Activated CD4-positive, CD25-positive, alpha-beta regulatory T cell treated with anti-CD3 and anti-CD28 coated beads, Interleukin-2, amount 50 U/mL, for 72 hours (primary cell): ENCODE measurements around the gene RSPO3.

Source experiments
- DNase-seq: peaks from one replicate; pipeline ENCODE4 v3.0.0; 2021

RSPO3 gene

GRCh38 chr6:127114214-127114760 is 4.2 kb upstream of the RSPO3 start:
- no peak for DNase-seq

GRCh38 chr6:127115084-127115655 is 3.3 kb upstream of the RSPO3 start:
- DNase-seq: no peak

GRCh38 chr6:127115746-127116145 is 2.7 kb upstream of the RSPO3 start:
- DNase-seq: no peak

- no peak for DNase-seq
Observed at GRCh38 chr6:127117979-127118297, 533 bp upstream of the RSPO3 start.

GRCh38 chr6:127119102-127120022 is 891 bp downstream of the RSPO3 start:
- DNase-seq: peak; percentile 31

GRCh38 chr6:127120023-127120786 is 1.7 kb downstream of the RSPO3 start:
- peak; percentile 29 for DNase-seq

- DNase-seq: peak; percentile 41
Observed at GRCh38 chr6:127120787-127121636, 2.5 kb downstream of the RSPO3 start.

GRCh38 chr6:127121637-127121960 is 3.1 kb downstream of the RSPO3 start:
- no peak for DNase-seq

- DNase-seq: no peak
Observed at GRCh38 chr6:127124172-127124571, 5.7 kb downstream of the RSPO3 start.

- DNase-seq: no peak
Observed at GRCh38 chr6:127124680-127125079, 6.2 kb downstream of the RSPO3 start.

GRCh38 chr6:127128066-127128465 is 9.6 kb downstream of the RSPO3 start:
- DNase-seq: no peak

GRCh38 chr6:127129251-127129650 is 10.8 kb downstream of the RSPO3 start:
- no peak for DNase-seq

GRCh38 chr6:127131275-127131674 is 12.8 kb downstream of the RSPO3 start:
- no peak for DNase-seq

GRCh38 chr6:127131772-127132376 is 13.4 kb downstream of the RSPO3 start:
- DNase-seq: no peak

GRCh38 chr6:127134136-127134535 is 15.7 kb downstream of the RSPO3 start:
- DNase-seq: no peak

- DNase-seq: no peak
Observed at GRCh38 chr6:127136786-127137185, 18.3 kb downstream of the RSPO3 start.

- DNase-seq: no peak
Observed at GRCh38 chr6:127146932-127147331, 28.5 kb downstream of the RSPO3 start.

- no peak for DNase-seq
Observed at GRCh38 chr6:127147534-127147933, 29.1 kb downstream of the RSPO3 start.

GRCh38 chr6:127148511-127148910 is 30.0 kb downstream of the RSPO3 start:
- no peak for DNase-seq

GRCh38 chr6:127154509-127154908 is 36.0 kb downstream of the RSPO3 start:
- no peak for DNase-seq

- DNase-seq: no peak
Observed at GRCh38 chr6:127160484-127160883, 42.0 kb downstream of the RSPO3 start.

- DNase-seq: no peak
Observed at GRCh38 chr6:127162836-127163235, 44.4 kb downstream of the RSPO3 start.
